T-helper 2 cell (primary cell): ENCODE results near the gene LONP1.

Experiments used
- DNase-seq, 5 experiments: peaks; one replicate each; pipeline versions ENCODE4 v3.0.0 to v3.0.0-alpha.2; 2012 to 2022

Gene LONP1

DNA sequence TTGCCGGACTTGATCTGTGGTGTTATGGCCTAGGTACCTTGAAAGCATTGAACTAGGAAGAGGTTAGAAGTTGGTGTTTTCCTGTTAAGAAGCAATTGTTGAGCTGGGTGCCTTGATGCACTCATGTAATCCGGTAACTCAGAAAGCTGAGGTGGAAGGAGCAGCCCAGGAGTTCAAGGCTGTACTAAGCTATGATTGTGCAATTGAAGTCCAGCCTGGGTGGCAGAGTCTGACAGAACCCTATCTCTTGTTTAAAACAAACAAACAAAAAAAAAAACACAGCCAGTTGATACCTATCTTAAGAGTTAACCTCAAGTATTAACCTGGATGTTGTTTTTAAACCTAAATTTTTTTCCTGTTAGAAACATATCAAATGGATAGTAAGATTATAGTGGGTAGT, 77.7 kb downstream of the LONP1 start:
- DNase-seq = no peak
